HG03571 (cell line): ENCODE data around the gene TMEM215.
"Not testable (repeated sequence)": the region's sequence is repeated elsewhere in the genome, so short reads cannot be mapped to it uniquely, and the experiment has no call there.

Experiments used
- ATAC-seq: cut with Tn5 transposase; IDR thresholded peaks from one replicate; pipeline ENCODE4 v1.9.1; 2021; ENCODE audit not compliant: unreplicated experiment

The TMEM215 gene

DNA sequence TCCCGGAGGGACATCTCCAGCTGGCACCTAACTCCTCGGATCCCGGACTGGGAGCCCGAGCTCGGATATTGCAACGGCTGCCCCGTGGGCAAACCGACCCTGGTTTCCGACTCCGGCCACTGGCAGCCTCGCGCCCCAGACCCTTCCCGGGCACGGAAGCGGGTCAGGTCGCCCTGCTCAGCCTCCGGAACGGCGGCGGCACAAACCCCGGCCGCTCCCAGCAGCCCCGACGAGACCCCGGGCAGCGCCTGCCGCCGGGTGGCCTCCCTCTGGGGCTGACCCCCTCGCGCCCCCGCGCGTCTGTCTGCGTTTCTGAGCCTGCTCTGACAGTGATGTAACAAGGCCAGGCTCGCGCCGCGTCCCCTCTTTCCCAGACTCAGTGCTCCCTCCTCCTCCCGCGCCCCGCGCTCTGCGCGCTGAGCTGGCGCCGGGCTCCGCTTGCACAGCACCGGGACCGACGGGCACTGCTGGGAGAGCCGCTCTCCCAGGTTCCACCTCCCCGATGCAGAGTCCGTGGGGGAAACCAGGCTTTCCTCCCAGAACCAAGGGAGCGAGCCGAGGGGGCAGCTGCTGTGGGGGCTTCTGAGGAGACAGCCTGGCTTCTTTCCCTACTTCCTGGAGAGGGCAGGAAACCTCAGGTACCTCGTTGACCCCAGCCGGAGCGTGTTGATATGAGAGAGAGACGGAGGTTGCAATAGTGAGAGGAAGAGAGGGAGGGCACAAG lies at the start of gene TMEM215:
TMEM215 (plus strand) TSS at position 373 of the 724 bp plus-strand sequence. CDS start 644 bp downstream, outside the sequence.
- ATAC-seq = no peak

GRCh38 chr9:32735476-32735875 lies 47.9 kb upstream of the TMEM215 start:
- ATAC-seq = no peak

GRCh38 chr9:32737378-32737777 lies 46.0 kb upstream of the TMEM215 start:
- ATAC-seq = no peak

DNA sequence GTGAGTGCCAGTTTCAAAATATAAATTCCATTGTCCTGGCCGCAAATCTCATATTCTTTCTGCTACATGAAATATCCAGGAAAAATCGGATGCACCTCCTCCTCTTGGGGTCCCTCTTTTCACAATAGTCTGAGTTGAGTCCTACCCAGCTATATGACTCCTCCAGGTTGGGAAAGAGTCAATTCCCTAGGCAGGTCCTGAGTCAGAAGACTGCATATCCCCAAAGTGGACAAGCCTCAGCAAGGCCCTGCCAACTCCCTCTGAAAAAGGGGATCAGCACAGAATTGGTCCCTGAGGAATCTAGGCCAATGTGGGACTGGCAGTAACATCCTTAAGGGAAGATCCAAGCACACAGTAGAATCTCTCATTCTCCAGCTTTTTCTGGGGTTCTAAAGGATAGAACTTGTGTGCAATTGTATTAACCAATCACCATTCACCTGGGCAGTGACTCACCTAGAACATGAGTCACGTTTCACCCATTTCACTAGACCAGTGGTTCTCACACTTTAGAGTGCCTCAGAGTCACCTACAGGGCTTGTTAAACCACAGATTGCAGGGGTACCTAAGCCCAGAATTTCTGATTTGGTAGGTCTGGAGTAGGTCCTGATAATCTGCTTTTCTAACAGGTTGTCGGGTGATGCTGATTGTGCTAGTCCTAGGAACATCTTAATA lies 44.7 kb upstream of the TMEM215 start:
- ATAC-seq = no peak

- ATAC-seq = no peak
These were observed 41.6 kb upstream of the TMEM215 start for GRCh38 chr9:32741706-32742105.

- no peak for ATAC-seq
These were observed 41.0 kb upstream of the TMEM215 start for GRCh38 chr9:32742296-32742695.

DNA sequence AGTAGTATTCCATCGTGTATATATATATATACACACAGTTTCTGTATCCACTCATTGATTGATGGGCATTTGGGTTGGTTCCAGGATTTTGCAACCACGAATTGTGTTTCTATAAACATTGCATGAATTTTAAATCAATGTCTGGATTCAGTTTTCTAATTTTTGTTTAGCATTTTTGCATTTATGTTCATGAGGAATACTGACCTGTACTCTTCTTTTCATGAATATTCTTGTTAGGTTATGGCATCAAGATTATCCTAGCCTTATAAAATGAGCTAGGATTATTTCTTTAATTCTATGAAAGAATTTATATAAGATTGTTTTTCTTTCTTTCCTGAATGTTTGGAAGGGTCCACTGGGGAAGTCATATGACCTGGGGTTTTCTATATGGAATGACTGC lies 35.3 kb upstream of the TMEM215 start:
- ATAC-seq = no peak

GRCh38 chr9:32755730-32756129 lies 27.6 kb upstream of the TMEM215 start:
- ATAC-seq = no peak

DNA sequence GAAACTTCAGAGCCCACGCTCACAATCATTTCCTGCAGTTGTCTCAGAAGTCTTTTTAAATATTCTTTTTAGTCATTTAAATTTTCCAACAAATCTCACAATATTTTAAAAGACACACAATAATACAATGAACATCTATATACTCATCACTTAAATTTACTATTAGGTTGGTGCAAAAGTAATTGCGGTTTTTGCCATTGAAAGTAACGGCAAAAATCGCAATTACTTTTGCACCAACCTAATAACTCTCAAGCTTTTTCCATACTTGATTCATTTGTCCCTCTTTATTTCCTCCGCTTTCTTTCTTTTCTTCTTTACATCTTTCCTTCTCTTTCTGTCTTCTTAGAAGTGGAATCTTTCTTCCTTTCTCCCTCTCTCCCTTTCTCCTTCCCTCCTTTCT lies 19.2 kb upstream of the TMEM215 start:
- ATAC-seq = no peak

DNA sequence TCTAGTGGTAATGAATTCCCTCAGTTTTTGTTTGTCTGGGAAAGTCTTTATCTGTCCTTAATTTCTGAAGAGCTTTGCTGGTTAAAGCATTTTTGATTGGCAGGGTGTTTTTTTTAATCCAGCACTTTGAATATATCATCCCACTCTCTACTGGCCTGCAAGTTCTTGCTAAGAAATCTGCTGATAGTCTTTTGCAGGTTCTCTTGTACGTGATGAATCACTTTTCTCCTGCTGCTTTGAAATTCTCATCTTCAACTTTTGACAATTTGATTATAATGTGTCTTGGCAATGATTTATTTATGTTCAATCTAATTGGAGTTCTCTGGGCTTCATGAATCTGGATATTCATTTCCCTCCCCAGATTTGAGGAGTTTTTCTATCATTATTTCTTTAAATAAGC lies 8.1 kb upstream of the TMEM215 start:
- ATAC-seq = no peak

GRCh38 chr9:32776201-32776600 lies 7.1 kb upstream of the TMEM215 start:
- no peak for ATAC-seq

DNA sequence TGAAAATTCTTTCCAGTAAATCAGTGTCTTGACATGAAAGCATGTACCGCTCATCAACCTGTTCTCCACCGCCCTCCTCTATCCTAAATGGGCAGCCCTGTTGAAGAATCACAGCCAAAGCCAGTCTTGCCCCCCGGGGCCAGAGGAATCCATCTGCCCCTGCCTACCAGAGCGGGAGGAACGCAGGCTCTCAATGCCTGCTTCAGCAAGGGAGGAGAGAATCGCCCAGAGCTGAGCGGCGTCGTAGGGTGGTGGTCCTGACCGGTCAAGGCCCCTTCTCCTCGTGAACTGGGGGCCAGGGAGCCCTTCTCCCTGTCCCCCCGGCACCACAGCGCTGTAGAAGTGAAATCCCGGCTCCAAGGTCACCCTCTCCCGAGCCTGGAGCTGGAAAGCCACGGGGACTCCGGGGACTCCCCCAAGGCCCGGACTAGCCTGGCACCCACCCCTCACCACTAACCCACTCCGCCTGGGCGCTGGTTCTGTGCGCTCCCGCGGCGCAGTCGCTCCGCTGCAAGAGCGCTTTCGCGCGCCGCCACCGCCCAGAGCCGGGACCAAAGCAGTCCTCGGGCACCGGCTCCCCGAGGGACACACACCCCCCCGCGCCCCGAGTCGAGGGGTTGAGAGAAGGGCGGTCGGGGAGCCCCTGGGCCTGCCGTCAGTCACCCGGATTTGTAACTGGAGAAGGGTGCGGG lies 718 bp upstream of the TMEM215 start:
- ATAC-seq = no peak

DNA sequence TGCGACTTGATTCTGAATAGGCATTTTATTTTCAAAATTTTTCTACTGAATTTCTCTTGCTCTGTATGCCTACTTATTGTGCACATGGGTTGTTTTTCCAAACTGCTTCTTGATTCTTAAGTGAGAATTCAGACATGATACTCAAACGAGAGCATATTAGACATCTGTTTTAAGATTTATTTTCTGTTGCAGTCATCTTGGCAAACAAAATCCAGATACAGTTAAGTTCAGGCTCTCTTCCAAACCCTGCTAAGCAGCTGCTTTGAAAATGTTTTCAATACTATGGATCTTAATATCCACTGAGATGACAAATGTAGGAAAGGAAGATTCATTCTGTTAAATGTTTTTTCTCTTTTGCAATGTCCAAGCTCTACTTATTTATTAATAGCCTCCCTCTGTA lies 4.5 kb downstream of the TMEM215 start:
- no peak for ATAC-seq

DNA sequence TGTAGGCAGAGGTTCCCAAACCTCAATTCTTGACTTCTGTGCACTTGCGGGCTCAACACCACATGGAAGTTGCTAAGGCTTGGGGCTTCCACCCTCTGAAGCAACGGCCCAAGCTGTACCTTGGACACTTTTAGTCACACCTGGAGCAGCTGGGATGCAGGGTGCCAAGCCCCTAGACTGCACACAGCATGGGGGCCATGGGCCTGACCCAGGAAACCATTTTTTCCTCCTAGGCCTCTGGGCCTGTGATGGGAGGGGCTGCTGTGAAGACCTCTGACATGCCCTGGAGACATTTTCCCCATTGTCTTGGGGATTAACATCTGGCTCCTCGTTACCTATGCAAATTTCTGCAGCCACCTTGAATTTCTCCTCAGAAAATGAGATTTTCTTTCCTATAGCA lies 12.7 kb downstream of the TMEM215 start:
- ATAC-seq = not testable (repeated sequence)

GRCh38 chr9:32801530-32801929 lies 18.2 kb downstream of the TMEM215 start:
- ATAC-seq = no peak

- no peak for ATAC-seq
These were observed 23.9 kb downstream of the TMEM215 start for GRCh38 chr9:32807217-32807616.

DNA sequence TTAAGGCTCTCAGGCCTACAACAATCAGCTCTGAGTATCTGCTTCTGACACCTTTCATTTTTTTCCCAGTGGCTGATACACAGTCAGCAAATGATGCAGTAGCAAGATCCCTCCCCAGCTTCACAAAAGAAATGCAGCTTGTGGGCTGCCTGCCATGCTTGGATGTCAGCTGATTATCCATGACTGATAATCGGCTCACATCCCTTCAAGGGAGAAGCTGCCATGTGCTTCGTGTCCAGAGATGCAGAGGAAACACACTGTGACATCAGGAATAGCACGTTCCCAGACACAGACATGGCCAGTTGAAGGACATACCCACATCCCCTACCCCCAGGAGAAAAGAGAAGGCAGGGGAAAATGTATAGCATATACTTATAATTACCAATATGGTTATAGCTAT lies 27.9 kb downstream of the TMEM215 start:
- no peak for ATAC-seq

GRCh38 chr9:32820322-32820721 lies 37.0 kb downstream of the TMEM215 start:
- ATAC-seq = no peak

DNA sequence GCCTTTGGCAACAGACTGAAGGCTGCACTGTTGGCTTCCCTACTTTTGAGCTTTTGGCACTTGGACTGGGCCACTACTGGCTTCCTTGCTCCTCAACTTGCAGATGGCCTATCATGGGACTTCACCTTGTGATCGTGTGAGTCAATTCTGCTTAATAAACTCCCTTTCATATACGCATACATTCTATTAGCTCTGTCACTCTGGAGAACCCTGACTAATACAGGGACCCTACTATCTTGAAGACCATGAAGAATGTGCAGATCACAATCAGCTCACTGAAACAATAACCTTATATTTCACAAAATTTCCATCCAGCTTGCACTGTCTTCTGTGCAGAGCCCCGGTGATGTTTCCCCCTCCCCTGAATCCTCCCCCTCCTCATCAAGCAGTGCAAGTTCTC lies 39.8 kb downstream of the TMEM215 start:
- no peak for ATAC-seq

DNA sequence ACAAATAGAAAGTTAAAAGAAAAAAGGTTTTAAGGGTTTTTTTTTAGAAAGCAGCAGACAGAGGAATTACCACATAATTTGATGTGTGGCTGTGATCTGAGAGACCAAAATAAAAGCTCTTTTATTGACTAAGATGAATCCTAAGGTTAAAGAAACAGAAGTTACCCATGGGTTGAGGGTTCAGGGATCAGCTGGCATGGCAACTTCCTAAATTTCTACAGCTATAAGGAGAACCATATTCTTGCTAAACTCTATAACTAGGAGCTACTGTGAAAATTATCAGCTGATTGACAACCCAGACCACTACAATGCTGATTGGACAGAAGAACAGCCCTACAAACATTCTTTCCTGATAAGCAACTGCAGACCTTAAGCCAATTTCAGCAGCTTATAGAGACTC lies 40.2 kb downstream of the TMEM215 start:
- no peak for ATAC-seq

GRCh38 chr9:32825203-32825602 lies 41.9 kb downstream of the TMEM215 start:
- no peak for ATAC-seq

GRCh38 chr9:32828861-32829260 lies 45.5 kb downstream of the TMEM215 start:
- no peak for ATAC-seq
